ENCODE data around the gene SESN1. TPM values are rescaled to one million over a fixed set of nuclear protein-coding genes. Genes with fewer than 3 reads are reported as not detected.

Gene SESN1
- total and polyA plus RNA-seq, 2 donors (not counting 1 experiment from before 2014, with no cell fraction given), result 16.2 to 28.6 TPM

- WGBS (ENCODE audit: insufficient coverage), result 21% methylated on average over 7 of the region's 12 CpGs
- Histone ChIP-seq H3K27ac (ENCODE audit: low read length in 2 of 2) (no peak overlapping the region), H3K4me1 (ENCODE audit: control insufficient read depth in 2 of 2, insufficient read depth in 2 of 2, low read length in 2 of 2) (peaks cover 8 to 9% of the 10 kb centered on the region in 2 donors), H3K79me2 (ENCODE audit: control insufficient read depth, insufficient read depth, low read length) (no peaks in the 10 kb centered on the region), H4K20me1 (ENCODE audit: control insufficient read depth, insufficient read depth, low read length, poor library complexity, severe bottlenecking) (no peaks in the 10 kb centered on the region), H3K4me3 (ENCODE audit: control extremely low read depth in 1 of 5, extremely low read depth in 1 of 5, insufficient read depth in 1 of 5, low read depth in 2 of 5, low read length in 4 of 5) (no peak overlapping the region), H3K36me3 (replicated peaks in 1 of 2; ENCODE audit: control extremely low read depth in 1 of 2, control insufficient read depth in 1 of 2, extremely low read depth in 1 of 2, insufficient read depth in 2 of 2, low read length in 1 of 2) (no peaks in the 10 kb centered on the region), H3K9me3 (ENCODE audit: control extremely low read depth in 1 of 3, control insufficient read depth in 2 of 3, insufficient read depth in 1 of 3, low read length in 2 of 3) (no peaks in the 10 kb centered on the region), H3K4me2 (replicated peaks; ENCODE audit: low read depth, low read length, poor library complexity, severe bottlenecking) (no peak overlapping the region), H3K27me3 (replicated peaks in 1 of 4; ENCODE audit: control extremely low read depth in 1 of 4, control insufficient read depth in 3 of 4, insufficient read depth in 4 of 4, low read length in 3 of 4) (no peaks in the 10 kb centered on the region), H2AFZ (ENCODE audit: insufficient read depth, low read depth, low read length, poor library complexity, severe bottlenecking) (peak overlapping the region; percentile 30), H3K9ac (ENCODE audit: low read length) (no peak overlapping the region)
- no peak for TF ChIP-seq CTCF (IDR thresholded peaks at IDR 0.05)
- TF ChIP-seq EZH2 (IDR thresholded peaks at IDR 0.05; ENCODE audit: borderline replicate concordance, insufficient read depth, low read depth, low read length, poor library complexity, severe bottlenecking), result no peak
- H3K4me1 Mint-ChIP-seq, result peaks cover 8% of the 10 kb centered on the region
- H3K9me3 Mint-ChIP-seq (ENCODE audit: insufficient read depth), result no peaks in the 10 kb centered on the region
- peak; percentile 33 for ATAC-seq (ENCODE audit: low read depth)
- ChIA-PET CTCF (interaction anchor here (1.1 kb wide), 1 partner anchor 19 kb away, joined by 3 read pairs; no protein-coding TSS in a partner anchor), POLR2A (no interaction called here)
- no peak for DNase-seq
- H3K27ac Mint-ChIP-seq, result no peak overlapping the region
- intact Hi-C loops (cut with micrococcal nuclease), result no loop called here
- H3K27me3 Mint-ChIP-seq, result no peaks in the 10 kb centered on the region
- no peak overlapping the region for H3K4me3 Mint-ChIP-seq
Observed at GRCh38 chr6:108966855-108967755, 127.5 kb downstream of the SESN1 start.

- no peak for TF ChIP-seq EZH2 (IDR thresholded peaks at IDR 0.05; ENCODE audit: borderline replicate concordance, insufficient read depth, low read depth, low read length, poor library complexity, severe bottlenecking)
- no peak for TF ChIP-seq CTCF (IDR thresholded peaks at IDR 0.05)
- CTCF ChIA-PET, result interaction anchor here (1.1 kb wide), 1 partner anchor 20 kb away, joined by 3 read pairs; no protein-coding TSS in a partner anchor
Observed at GRCh38 chr6:108966251-108966650, 128.4 kb downstream of the SESN1 start.

More at GRCh38 chr6:108966251-108966650, 128.4 kb downstream of the SESN1 start:
- Histone ChIP-seq H3K4me1 (ENCODE audit: control insufficient read depth in 2 of 2, insufficient read depth in 2 of 2, low read length in 2 of 2) (peaks cover 8 to 9% of the 10 kb centered on the region in 2 donors), H3K9ac (ENCODE audit: low read length) (no peak overlapping the region), H4K20me1 (ENCODE audit: control insufficient read depth, insufficient read depth, low read length, poor library complexity, severe bottlenecking) (no peaks in the 10 kb centered on the region), H3K9me3 (ENCODE audit: control extremely low read depth in 1 of 3, control insufficient read depth in 2 of 3, insufficient read depth in 1 of 3, low read length in 2 of 3) (peaks cover 0 to under 1% (median 0%) of the 10 kb centered on the region in 3 donors), H3K4me2 (replicated peaks; ENCODE audit: low read depth, low read length, poor library complexity, severe bottlenecking) (no peak overlapping the region), H3K4me3 (ENCODE audit: control extremely low read depth in 1 of 5, extremely low read depth in 1 of 5, insufficient read depth in 1 of 5, low read depth in 2 of 5, low read length in 4 of 5) (no peak overlapping the region), H3K27me3 (replicated peaks in 1 of 4; ENCODE audit: control extremely low read depth in 1 of 4, control insufficient read depth in 3 of 4, insufficient read depth in 4 of 4, low read length in 3 of 4) (no peaks in the 10 kb centered on the region), H3K36me3 (replicated peaks in 1 of 2; ENCODE audit: control extremely low read depth in 1 of 2, control insufficient read depth in 1 of 2, extremely low read depth in 1 of 2, insufficient read depth in 2 of 2, low read length in 1 of 2) (no peaks in the 10 kb centered on the region), H3K27ac (ENCODE audit: low read length in 2 of 2) (no peak overlapping the region), H2AFZ (ENCODE audit: insufficient read depth, low read depth, low read length, poor library complexity, severe bottlenecking) (no peak overlapping the region), H3K79me2 (ENCODE audit: control insufficient read depth, insufficient read depth, low read length) (no peaks in the 10 kb centered on the region)
- Mint-ChIP-seq H3K4me3 (no peak overlapping the region), H3K27me3 (no peaks in the 10 kb centered on the region), H3K4me1 (peaks cover 8% of the 10 kb centered on the region), H3K27ac (no peak overlapping the region), H3K9me3 (ENCODE audit: insufficient read depth) (no peaks in the 10 kb centered on the region)
- DNase-seq (no peak), ATAC-seq (ENCODE audit: low read depth) (no peak)
- WGBS (ENCODE audit: insufficient coverage), result 88% methylated on average over 4 of the region's 5 CpGs
- intact Hi-C loops (cut with micrococcal nuclease), result no loop called here
- POLR2A ChIA-PET, result no interaction called here
